Stimulated activated naive CD4-positive, alpha-beta T cell treated with Interleukin-2 at 50 U/mL for 16 hours (primary cell): ENCODE data around the gene CFAP57.

Source experiments
- DNase-seq: peaks from one replicate; lab custom pipeline; 2025; lab: John Stamatoyannopoulos, UW

CFAP57 gene

GRCh38 chr1:43277116-43277876 lies 105.2 kb downstream of the CFAP57 start:
- no peak for DNase-seq

GRCh38 chr1:43279161-43279560 lies 107.0 kb downstream of the CFAP57 start:
- DNase-seq = no peak

GRCh38 chr1:43279666-43280065 lies 107.5 kb downstream of the CFAP57 start:
- no peak for DNase-seq

GRCh38 chr1:43280692-43281091 lies 108.6 kb downstream of the CFAP57 start:
- DNase-seq = no peak

- DNase-seq = no peak
Observed at GRCh38 chr1:43282220-43283195, 110.4 kb downstream of the CFAP57 start.

- DNase-seq = no peak
Observed at GRCh38 chr1:43284065-43284464, 111.9 kb downstream of the CFAP57 start.

GRCh38 chr1:43284546-43285110 lies 112.5 kb downstream of the CFAP57 start:
- no peak for DNase-seq

GRCh38 chr1:43285269-43285990 lies 113.3 kb downstream of the CFAP57 start, which contains the start of gene C1orf210:
Gene C1orf210 (minus strand): TSS chr1:43285581. CDS start chr1:43283270, 2,311 bp downstream.
- no peak for DNase-seq

- no peak for DNase-seq
Observed at GRCh38 chr1:43286115-43286514, 114.0 kb downstream of the CFAP57 start.

- DNase-seq = no peak
Observed at GRCh38 chr1:43286533-43286932, 114.4 kb downstream of the CFAP57 start.

GRCh38 chr1:43288058-43288784 lies 116.1 kb downstream of the CFAP57 start:
- DNase-seq = no peak

GRCh38 chr1:43288785-43289706 lies 116.9 kb downstream of the CFAP57 start:
- no peak for DNase-seq

- no peak for DNase-seq
Observed at GRCh38 chr1:43292216-43292615, 120.1 kb downstream of the CFAP57 start.

- DNase-seq = no peak
Observed at GRCh38 chr1:43292679-43293078, 120.5 kb downstream of the CFAP57 start.

GRCh38 chr1:43293176-43293575 lies 121.0 kb downstream of the CFAP57 start:
- DNase-seq = no peak

- no peak for DNase-seq
Observed at GRCh38 chr1:43293896-43294760, 122.0 kb downstream of the CFAP57 start.

- no peak for DNase-seq
Observed at GRCh38 chr1:43294761-43295160, 122.6 kb downstream of the CFAP57 start.

GRCh38 chr1:43296207-43296606 lies 124.1 kb downstream of the CFAP57 start:
- no peak for DNase-seq

- no peak for DNase-seq
Observed at GRCh38 chr1:43298055-43298454, 125.9 kb downstream of the CFAP57 start.
